Hepatocyte (in vitro differentiated cells): ENCODE results near the gene CEBPG. TPM values are rescaled to one million over a fixed set of nuclear protein-coding genes. Genes with fewer than 3 reads are reported as not detected.
A peak's percentile ranks its signal among the peaks of the same experiment; 100 is the strongest.

ENCODE experiments used
- DNase-seq: peaks from one replicate; pipeline ENCODE4 v3.0.0-alpha.2; 2016; ENCODE audit warnings: low spot score
- H2AFZ ChIP-seq: fragments of 200-600 bp; sonication (generic); 2 replicates; pipeline ENCODE4 v1.6.0; 2016; ENCODE audit warnings: antibody characterized with exemption, mild to moderate bottlenecking
- H3K27ac ChIP-seq: fragments of 200-600 bp; sonication (generic); 2 replicates; pipeline ENCODE4 v1.5.1; 2016; ENCODE audit warnings: mild to moderate bottlenecking
- H3K27me3 ChIP-seq: fragments of 200-600 bp; sonication (generic); 2 replicates; pipeline ENCODE4 v1.6.1; 2016
- H3K36me3 ChIP-seq: fragments of 200-600 bp; sonication (generic); replicated peaks from 2 replicates; pipeline ENCODE4 v1.5.1; 2016; ENCODE audit warnings: low read depth; ENCODE audit not compliant: insufficient read depth
- H3K4me1 ChIP-seq: fragments of 200-600 bp; sonication (generic); 2 replicates; pipeline ENCODE4 v1.5.1; 2016; ENCODE audit warnings: mild to moderate bottlenecking, moderate library complexity; ENCODE audit not compliant: insufficient read depth
- H3K4me2 ChIP-seq: fragments of 200-600 bp; sonication (generic); 2 replicates; pipeline ENCODE4 v1.6.0; 2016
- H3K4me3 ChIP-seq: fragments of 200-600 bp; sonication (generic); 2 replicates; pipeline ENCODE4 v1.5.1; 2016; ENCODE audit warnings: mild to moderate bottlenecking
- H3K79me2 ChIP-seq: fragments of 200-600 bp; sonication (generic); 2 replicates; pipeline ENCODE4 v1.6.0; 2017; ENCODE audit warnings: mild to moderate bottlenecking
- H3K9me2 ChIP-seq: fragments of 200-600 bp; sonication (generic); replicated peaks from 2 replicates; pipeline ENCODE4 v1.6.0; 2017; ENCODE audit warnings: mild to moderate bottlenecking; ENCODE audit not compliant: insufficient read depth
- H3K9me3 ChIP-seq: fragments of 200-600 bp; sonication (generic); 2 replicates; pipeline ENCODE4 v1.5.1; 2016; ENCODE audit warnings: low read depth, mild to moderate bottlenecking
- H4K20me1 ChIP-seq: fragments of 200-600 bp; sonication (generic); 2 replicates; pipeline ENCODE4 v1.6.0; 2016; ENCODE audit warnings: mild to moderate bottlenecking; ENCODE audit not compliant: insufficient read depth, poor library complexity, severe bottlenecking
- CTCF ChIP-seq: fragments of 200-600 bp; sonication (generic); IDR thresholded peaks from 2 replicates; pipeline ENCODE4 v1.5.1; 2016; ENCODE audit warnings: antibody characterized with exemption, mild to moderate bottlenecking; ENCODE audit not compliant: poor library complexity
- EZH2 ChIP-seq: fragments of 200-600 bp; sonication (generic); IDR thresholded peaks from 2 replicates; pipeline ENCODE4 v1.6.1; 2016; ENCODE audit warnings: antibody characterized with exemption, mild to moderate bottlenecking, borderline replicate concordance
- EZH2phosphoT487 ChIP-seq: fragments of 200-600 bp; sonication (generic); IDR thresholded peaks from one replicate; pipeline ENCODE4 v1.6.1; 2018; ENCODE audit warnings: antibody characterized with exemption, mild to moderate bottlenecking, low read depth, moderate library complexity; ENCODE audit not compliant: unreplicated experiment, severe bottlenecking
- WGBS: methylation state at CpG from one replicate; pipeline ENCODE4 v1.1.6; 2016; ENCODE audit warnings: low lambda C conversion rate; ENCODE audit errors: missing lambda C conversion rate; 5-methylcytosine and 5-hydroxymethylcytosine counted together
- polyA plus RNA-seq: library from polyadenylated mRNA; unstranded; fragments of >200 nt; fragmentation: Nextera tagmentation; extraction: Ambion mirVana; gene quantifications from 2 replicates; pipeline ENCODE4 v1.2.1, GENCODE V29; 2016
- total RNA-seq: library from RNA; depleted of rRNA; stranded (reverse); fragments of >200 nt; gene quantifications from 2 replicates; pipeline ENCODE4 v1.2.3, GENCODE V29; 2014

Gene CEBPG
- total and polyA plus RNA-seq, 2 experiments from 2014 or later = 33.1 to 69.5 TPM

- 95% methylated on average over 31 of the region's 31 CpGs for WGBS
- Histone ChIP-seq H2AFZ (no peak overlapping the region), H3K9me2 (no peaks in the 10 kb centered on the region), H3K4me1 (peaks cover 38% of the 10 kb centered on the region), H4K20me1 (no peaks in the 10 kb centered on the region), H3K9me3 (no peaks in the 10 kb centered on the region), H3K79me2 (peaks cover 5% of the 10 kb centered on the region), H3K4me3 (no peak overlapping the region), H3K27me3 (no peaks in the 10 kb centered on the region), H3K36me3 (no peaks in the 10 kb centered on the region), H3K4me2 (no peak overlapping the region), H3K27ac (no peak overlapping the region)
- TF ChIP-seq EZH2 (no peak), EZH2phosphoT487 (no peak), CTCF (no peak)
- DNase-seq = no peak
These were observed 22.3 kb downstream of the CEBPG start for GRCh38 chr19:33395561-33396550.

- Histone ChIP-seq H3K9me2 (no peaks in the 10 kb centered on the region), H2AFZ (no peak overlapping the region), H3K9me3 (no peaks in the 10 kb centered on the region), H3K4me2 (no peak overlapping the region), H3K4me3 (no peak overlapping the region), H3K79me2 (no peaks in the 10 kb centered on the region), H3K27me3 (no peaks in the 10 kb centered on the region), H4K20me1 (no peaks in the 10 kb centered on the region), H3K36me3 (no peaks in the 10 kb centered on the region), H3K27ac (no peak overlapping the region), H3K4me1 (peaks cover 28% of the 10 kb centered on the region)
- WGBS = 75% methylated on average over 25 of the region's 30 CpGs
- TF ChIP-seq EZH2 = no peak
- DNase-seq = no peak
These were observed 23.4 kb downstream of the CEBPG start for GRCh38 chr19:33396701-33397535.

GRCh38 chr19:33397536-33398360 lies 24.2 kb downstream of the CEBPG start:
- Histone ChIP-seq H4K20me1 (no peaks in the 10 kb centered on the region), H3K27ac (no peak overlapping the region), H3K36me3 (no peaks in the 10 kb centered on the region), H3K9me3 (no peaks in the 10 kb centered on the region), H3K4me2 (no peak overlapping the region), H3K79me2 (no peaks in the 10 kb centered on the region), H3K4me1 (peaks cover 22% of the 10 kb centered on the region), H3K4me3 (no peak overlapping the region), H2AFZ (no peak overlapping the region), H3K9me2 (no peaks in the 10 kb centered on the region), H3K27me3 (no peaks in the 10 kb centered on the region)
- TF ChIP-seq EZH2 (no peak), EZH2phosphoT487 (no peak), CTCF (peak; percentile 33)
- no peak for DNase-seq
- 74% methylated on average over 14 of the region's 15 CpGs for WGBS
